Endothelial cell of umbilical vein (primary cell): ENCODE results near the gene TGM3.

Source experiments
- EZH2 ChIP-seq: IDR thresholded peaks from 2 replicates; pipeline ENCODE4 v1.6.1; 2012; ENCODE audit warnings: borderline replicate concordance, low read depth, mild to moderate bottlenecking, moderate library complexity, low read length, inconsistent platforms; ENCODE audit not compliant: severe bottlenecking
- JUN ChIP-seq: IDR thresholded peaks from 2 replicates; pipeline ENCODE4 v1.6.1; 2011; ENCODE audit warnings: borderline replicate concordance, low read depth; ENCODE audit not compliant: insufficient read length, insufficient read depth
- MYC ChIP-seq: IDR thresholded peaks from one replicate; pipeline ENCODE4 v1.6.1; 2011; ENCODE audit warnings: mild to moderate bottlenecking, low read depth, low read length
- POLR2A ChIP-seq: IDR thresholded peaks from 2 replicates; pipeline ENCODE4 v1.6.1; 2012; ENCODE audit warnings: low read depth, mild to moderate bottlenecking, control low read depth, low read length
- POLR2AphosphoS5 ChIP-seq: IDR thresholded peaks from 2 replicates; pipeline ENCODE4 v1.6.1; 2012; ENCODE audit warnings: low read depth, mild to moderate bottlenecking, control low read depth, low read length, moderate library complexity; ENCODE audit not compliant: insufficient read depth
- TF ChIP-seq, protein P1 (sequence below), 2 donors: IDR thresholded peaks; 1 replicate in 1 of 2; 2 replicates in 1 of 2; pipeline ENCODE4 v1.5.1; 2011; ENCODE audit warnings: low read length in 2 of 2, mild to moderate bottlenecking in 2 of 2, moderate library complexity in 2 of 2, control low read depth in 1 of 2, inconsistent platforms in 1 of 2, low read depth in 1 of 2; ENCODE audit not compliant: insufficient read depth in 1 of 2; ENCODE audit errors: extremely low read depth in 1 of 2
- TF ChIP-seq, protein P2 (sequence below): IDR thresholded peaks from 2 replicates; pipeline ENCODE4 v1.6.1; 2011; ENCODE audit not compliant: insufficient read depth, insufficient read length

GRCh38 chr20:2335096-2335870 is 39.5 kb downstream of the TGM3 start:
- TF ChIP-seq, protein P1, sequence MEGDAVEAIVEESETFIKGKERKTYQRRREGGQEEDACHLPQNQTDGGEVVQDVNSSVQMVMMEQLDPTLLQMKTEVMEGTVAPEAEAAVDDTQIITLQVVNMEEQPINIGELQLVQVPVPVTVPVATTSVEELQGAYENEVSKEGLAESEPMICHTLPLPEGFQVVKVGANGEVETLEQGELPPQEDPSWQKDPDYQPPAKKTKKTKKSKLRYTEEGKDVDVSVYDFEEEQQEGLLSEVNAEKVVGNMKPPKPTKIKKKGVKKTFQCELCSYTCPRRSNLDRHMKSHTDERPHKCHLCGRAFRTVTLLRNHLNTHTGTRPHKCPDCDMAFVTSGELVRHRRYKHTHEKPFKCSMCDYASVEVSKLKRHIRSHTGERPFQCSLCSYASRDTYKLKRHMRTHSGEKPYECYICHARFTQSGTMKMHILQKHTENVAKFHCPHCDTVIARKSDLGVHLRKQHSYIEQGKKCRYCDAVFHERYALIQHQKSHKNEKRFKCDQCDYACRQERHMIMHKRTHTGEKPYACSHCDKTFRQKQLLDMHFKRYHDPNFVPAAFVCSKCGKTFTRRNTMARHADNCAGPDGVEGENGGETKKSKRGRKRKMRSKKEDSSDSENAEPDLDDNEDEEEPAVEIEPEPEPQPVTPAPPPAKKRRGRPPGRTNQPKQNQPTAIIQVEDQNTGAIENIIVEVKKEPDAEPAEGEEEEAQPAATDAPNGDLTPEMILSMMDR (IDR thresholded peaks at IDR 0.05; ENCODE audit: extremely low read depth in 1 of 2, insufficient read depth in 1 of 2, low read depth in 1 of 2, low read length in 2 of 2): no peak
- TF ChIP-seq POLR2A (no peak), MYC (no peak), EZH2 (no peak), POLR2AphosphoS5 (no peak), JUN (no peak)
- TF ChIP-seq, protein P2, sequence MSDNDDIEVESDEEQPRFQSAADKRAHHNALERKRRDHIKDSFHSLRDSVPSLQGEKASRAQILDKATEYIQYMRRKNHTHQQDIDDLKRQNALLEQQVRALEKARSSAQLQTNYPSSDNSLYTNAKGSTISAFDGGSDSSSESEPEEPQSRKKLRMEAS: no peak
